ENCODE measurements around the gene PTMA. TPM values are rescaled to one million over a fixed set of nuclear protein-coding genes. Genes with fewer than 3 reads are reported as not detected.
"Not testable (repeated sequence)": the region's sequence is repeated elsewhere in the genome, so short reads cannot be mapped to it uniquely, and the experiment has no call there.

PTMA gene
- total RNA-seq (615 and 727 TPM in 2 replicates), polyA plus RNA-seq (597 and 705 TPM in 2 replicates)

GRCh38 chr2:231707927-231708772 is at the start of gene PTMA:
PTMA (plus strand) TSS chr2:231708525; CDS start chr2:231708707, 182 bp downstream.
- Histone ChIP-seq H3K27ac (peak within 1 kb of the TSS; percentile 99), H3K27me3 (no peaks in the 10 kb centered on the region), H3K79me2 (peaks cover 53% of the 10 kb centered on the region), H3K4me1 (ENCODE audit: insufficient read depth) (peaks cover 9% of the 10 kb centered on the region), H3K4me2 (peak within 1 kb of the TSS; percentile 94), H3K9me3 (ENCODE audit: low read depth) (no peaks in the 10 kb centered on the region), H3K36me3 (replicated peaks; ENCODE audit: insufficient read depth, low read depth) (no peaks in the 10 kb centered on the region), H2AFZ (peak within 1 kb of the TSS; percentile 58), H3K9me2 (replicated peaks; ENCODE audit: insufficient read depth) (no peaks in the 10 kb centered on the region), H3K4me3 (peak within 1 kb of the TSS; percentile 81), H4K20me1 (ENCODE audit: insufficient read depth, poor library complexity, severe bottlenecking) (peaks cover 44% of the 10 kb centered on the region)
- peak; percentile 100 for DNase-seq (ENCODE audit: low spot score)
- no peak for TF ChIP-seq EZH2phosphoT487 (IDR thresholded peaks at IDR 0.05; ENCODE audit: low read depth, severe bottlenecking, unreplicated experiment)
- no peak for TF ChIP-seq EZH2 (IDR thresholded peaks at IDR 0.05; ENCODE audit: borderline replicate concordance)
- no peak for TF ChIP-seq CTCF (IDR thresholded peaks at IDR 0.05; ENCODE audit: poor library complexity)
- WGBS (ENCODE audit: low lambda C conversion rate, missing lambda C conversion rate) = 1% methylated on average over 54 of the region's 97 CpGs

- H3K4me2 ChIP-seq; H3K27me3 ChIP-seq; H2AFZ ChIP-seq; H3K27ac ChIP-seq; H3K36me3 ChIP-seq (replicated peaks; ENCODE audit: insufficient read depth, low read depth); H3K79me2 ChIP-seq; H3K4me3 ChIP-seq; H4K20me1 ChIP-seq (ENCODE audit: insufficient read depth, poor library complexity, severe bottlenecking); H3K9me2 ChIP-seq (replicated peaks; ENCODE audit: insufficient read depth); H3K9me3 ChIP-seq (ENCODE audit: low read depth); DNase-seq (ENCODE audit: low spot score): not testable (repeated sequence)
- 93% methylated on average over 7 of the region's 7 CpGs for WGBS (ENCODE audit: low lambda C conversion rate, missing lambda C conversion rate)
- peaks cover 13% of the 10 kb centered on the region for H3K4me1 ChIP-seq (ENCODE audit: insufficient read depth)
These were observed 48.3 kb upstream of the PTMA start for GRCh38 chr2:231660073-231660472.

GRCh38 chr2:231660860-231661259 is 47.5 kb upstream of the PTMA start:
- no peak overlapping the region for H2AFZ ChIP-seq
- H3K9me2 ChIP-seq (replicated peaks; ENCODE audit: insufficient read depth) = no peaks in the 10 kb centered on the region
- no peaks in the 10 kb centered on the region for H3K9me3 ChIP-seq (ENCODE audit: low read depth)
- H3K79me2 ChIP-seq = no peaks in the 10 kb centered on the region
- peaks cover 18% of the 10 kb centered on the region for H3K4me1 ChIP-seq (ENCODE audit: insufficient read depth)
- H3K27ac ChIP-seq = peak overlapping the region; percentile 85
- DNase-seq (ENCODE audit: low spot score) = no peak
- no peaks in the 10 kb centered on the region for H3K27me3 ChIP-seq
- 80% methylated on average over 8 of the region's 8 CpGs for WGBS (ENCODE audit: low lambda C conversion rate, missing lambda C conversion rate)
- no peak overlapping the region for H3K4me2 ChIP-seq
- H4K20me1 ChIP-seq (ENCODE audit: insufficient read depth, poor library complexity, severe bottlenecking) = no peaks in the 10 kb centered on the region
- H3K4me3 ChIP-seq = no peak overlapping the region
- TF ChIP-seq EZH2 (IDR thresholded peaks at IDR 0.05; ENCODE audit: borderline replicate concordance) (no peak), CTCF (IDR thresholded peaks at IDR 0.05; ENCODE audit: poor library complexity) (no peak), EZH2phosphoT487 (IDR thresholded peaks at IDR 0.05; ENCODE audit: low read depth, severe bottlenecking, unreplicated experiment) (no peak)
- H3K36me3 ChIP-seq (replicated peaks; ENCODE audit: insufficient read depth, low read depth) = no peaks in the 10 kb centered on the region

- H3K36me3 ChIP-seq (replicated peaks; ENCODE audit: insufficient read depth, low read depth) = no peaks in the 10 kb centered on the region
- peak overlapping the region; percentile 77 for H3K4me2 ChIP-seq
- no peaks in the 10 kb centered on the region for H3K27me3 ChIP-seq
- no peaks in the 10 kb centered on the region for H4K20me1 ChIP-seq (ENCODE audit: insufficient read depth, poor library complexity, severe bottlenecking)
- DNase-seq (ENCODE audit: low spot score) = no peak
- peaks cover 23% of the 10 kb centered on the region for H3K4me1 ChIP-seq (ENCODE audit: insufficient read depth)
- H3K27ac ChIP-seq = peak overlapping the region; percentile 85
- H2AFZ ChIP-seq = peak overlapping the region; percentile 88
- H3K4me3 ChIP-seq = no peak overlapping the region
- no peaks in the 10 kb centered on the region for H3K9me2 ChIP-seq (replicated peaks; ENCODE audit: insufficient read depth)
- no peaks in the 10 kb centered on the region for H3K9me3 ChIP-seq (ENCODE audit: low read depth)
- WGBS (ENCODE audit: low lambda C conversion rate, missing lambda C conversion rate) = 67% methylated on average over 28 of the region's 28 CpGs
- no peaks in the 10 kb centered on the region for H3K79me2 ChIP-seq
- no peak for TF ChIP-seq CTCF (IDR thresholded peaks at IDR 0.05; ENCODE audit: poor library complexity)
- no peak for TF ChIP-seq EZH2phosphoT487 (IDR thresholded peaks at IDR 0.05; ENCODE audit: low read depth, severe bottlenecking, unreplicated experiment)
- TF ChIP-seq EZH2 (IDR thresholded peaks at IDR 0.05; ENCODE audit: borderline replicate concordance) = no peak
These were observed 46.8 kb upstream of the PTMA start for GRCh38 chr2:231661422-231662027.

Measured in hepatocyte (in vitro differentiated cells).